K562 (cell line): ENCODE data around the gene MINK1. TPM values are rescaled to one million over a fixed set of nuclear protein-coding genes. Genes with fewer than 3 reads are reported as not detected.

Experiments
- ATAC-seq: fragments of 200-7000 bp; cut with Tn5 transposase; 3 replicates; pipeline ENCODE4 v1.9.1; 2020; ENCODE audit warnings: moderate library complexity
- BruUV-seq: library from RNA; stranded (reverse); fragments of 400-500 nt; replicated peaks from 2 replicates; lab custom pipeline; 2021; lab: Mats Ljungman, UMichigan
- CTCF ChIA-PET: fragments of 300-600 bp; formaldehyde crosslinking; extraction: SDS; loops from one replicate; lab custom pipeline; 2021; ENCODE audit warnings: low intra/inter-chr PET ratio; lab: Yijun Ruan, JAX
- POLR2A ChIA-PET: fragments of 300-600, 350-650 bp; sonication (Branson Sonifier 250); formaldehyde crosslinking; extraction: SDS; loops from one replicate; lab custom pipeline; 2021; ENCODE audit warnings: antibody characterized with exemption, inconsistent platforms; lab: Yijun Ruan, JAX
- DNase-seq, 4 experiments: peaks; one replicate each; pipeline versions ENCODE4 v3.0.0 to v3.0.0-alpha.2; 2011 to 2018; ENCODE audit warnings: low spot score in 3 of 4, mixed read lengths in 3 of 4; ENCODE audit errors: extremely low read depth in 1 of 4
- FAIRE-seq: peaks from 2 replicates; lab custom pipeline; 2011; peaks lifted over from hg19 to GRCh38; lab: Jason Lieb, UNC
- H2AFZ ChIP-seq: 2 replicates; pipeline ENCODE4 v1.6.0; 2011; ENCODE audit warnings: low read depth, low read length, control low read depth, inconsistent platforms
- H3K27ac ChIP-seq: fragments of 200-600 bp; 3 replicates; pipeline ENCODE4 v1.8.0; 2011; ENCODE audit warnings: low read depth, mild to moderate bottlenecking, control low read depth, inconsistent platforms, low read length, moderate library complexity, mixed read lengths; ENCODE audit errors: extremely low read depth
- H3K27me3 ChIP-seq, 2 experiments: fragments of 300-600 bp in 1 of 2; 2 replicates in 1 of 2; 3 replicates in 1 of 2; pipeline versions ENCODE4 v1.6.0 to v1.8.0; 2011; ENCODE audit warnings: inconsistent platforms in 2 of 2, low read length in 2 of 2, mild to moderate bottlenecking in 1 of 2, mixed read lengths in 1 of 2, moderate library complexity in 1 of 2; ENCODE audit not compliant: control insufficient read depth in 2 of 2, insufficient read depth in 2 of 2
- H3K36me3 ChIP-seq: fragments of 300-600 bp; 3 replicates; pipeline ENCODE4 v1.8.0; 2011; ENCODE audit warnings: mild to moderate bottlenecking, low read length, inconsistent platforms; ENCODE audit not compliant: control insufficient read depth, insufficient read depth
- H3K4me1 ChIP-seq, 2 experiments: fragments of 200-600 bp in 1 of 2; replicated peaks in 1 of 2; 2 replicates in 1 of 2; 3 replicates in 1 of 2; pipeline versions ENCODE4 v1.5.1 to v1.8.0; 2011; ENCODE audit warnings: inconsistent platforms in 2 of 2, low read length in 2 of 2, mild to moderate bottlenecking in 1 of 2, mixed read lengths in 1 of 2, moderate library complexity in 1 of 2; ENCODE audit not compliant: control insufficient read depth in 2 of 2, insufficient read depth in 2 of 2
- H3K4me2 ChIP-seq: 2 replicates; pipeline ENCODE4 v1.6.1; 2011; ENCODE audit warnings: low read length, control low read depth, inconsistent platforms, mixed read lengths; ENCODE audit not compliant: insufficient read depth
- H3K4me3 ChIP-seq: fragments of 200-600 bp; sonication (generic), shearing (Covaris generic); 2 replicates; pipeline ENCODE4 v1.5.1; 2016; ENCODE audit warnings: control low read depth, inconsistent platforms
- H3K79me2 ChIP-seq: fragments of 200-600 bp; 3 replicates; pipeline ENCODE4 v1.8.0; 2011; ENCODE audit warnings: low read length, inconsistent platforms; ENCODE audit not compliant: control insufficient read depth, insufficient read depth
- H3K9ac ChIP-seq, 2 experiments: 2 replicates each; pipeline versions ENCODE4 v1.6.0 to v1.6.1; 2011; ENCODE audit warnings: low read depth in 2 of 2, low read length in 2 of 2, control low read depth in 1 of 2, inconsistent platforms in 1 of 2, mild to moderate bottlenecking in 1 of 2, mixed read lengths in 1 of 2; ENCODE audit not compliant: insufficient read depth in 1 of 2
- H3K9me1 ChIP-seq: one replicate; pipeline ENCODE4 v1.6.0; 2011; ENCODE audit warnings: inconsistent platforms, mild to moderate bottlenecking, low read length, moderate library complexity; ENCODE audit not compliant: control insufficient read depth, insufficient read depth
- H3K9me3 ChIP-seq: replicated peaks from 2 replicates; pipeline ENCODE4 v1.5.1; 2011; ENCODE audit warnings: low read depth, low read length, inconsistent platforms; ENCODE audit not compliant: control insufficient read depth, insufficient read depth
- H4K20me1 ChIP-seq: replicated peaks from 2 replicates; pipeline ENCODE4 v1.6.1; 2011; ENCODE audit warnings: low read length, inconsistent platforms, mixed read lengths; ENCODE audit not compliant: control insufficient read depth, insufficient read depth
- BMI1 ChIP-seq: fragments of 150-350 bp; IDR thresholded peaks from 2 replicates; pipeline ENCODE4 v1.6.1; 2014; ENCODE audit warnings: low read length
- CHD1 ChIP-seq: fragments of 200-600 bp; sonication (generic); IDR thresholded peaks from one replicate; pipeline ENCODE4 v1.6.1; 2012; ENCODE audit warnings: mild to moderate bottlenecking, moderate library complexity, low read length, inconsistent platforms
- CHD7 ChIP-seq: fragments of 200-600 bp; sonication (generic); IDR thresholded peaks from one replicate; pipeline ENCODE4 v1.6.1; 2012; ENCODE audit warnings: mild to moderate bottlenecking, low read depth, low read length, inconsistent platforms
- ETV6 ChIP-seq, 3 experiments: fragments of 150-350 bp in 1 of 3; sonication (generic) in 1 of 3; formaldehyde crosslinking in 1 of 3; IDR thresholded peaks; 2 replicates each; pipeline versions ENCODE4 v1.6.1 to v1.8.0; 2014 to 2022; ENCODE audit warnings: borderline replicate concordance in 2 of 3, low read depth in 2 of 3, antibody characterized with exemption in 1 of 3, low read length in 1 of 3, mild to moderate bottlenecking in 1 of 3, missing genetic modification reagents in 1 of 3
- NCOA2 ChIP-seq, 2 experiments: fragments of 450-650 bp; IDR thresholded peaks; 2 replicates each; pipeline ENCODE4 v1.6.1; 2018; ENCODE audit warnings: mild to moderate bottlenecking in 2 of 2, moderate library complexity in 1 of 2; ENCODE audit not compliant: partially characterized antibody in 2 of 2
- RBFOX2 ChIP-seq: fragments of 200-400 bp; formaldehyde crosslinking; IDR thresholded peaks from 2 replicates; pipeline ENCODE4 v1.6.1; 2017; ENCODE audit warnings: low read depth, mild to moderate bottlenecking, low read length, moderate library complexity
- U2AF1 ChIP-seq: fragments of 200-400 bp; formaldehyde crosslinking; optimal IDR thresholded peaks from 2 replicates; pipeline ENCODE3; 2017; ENCODE audit warnings: mild to moderate bottlenecking, low read depth, low read length, moderate library complexity
- ZNF41 ChIP-seq: fragments of 250-450 bp; sonication (Bioruptor Pico); conservative IDR thresholded peaks from 2 replicates; pipeline ENCODE4 v1.4.0; 2020; ENCODE audit warnings: mild to moderate bottlenecking
- WGBS: fragments of 100-300 bp; shearing (Covaris generic); methylation state at CpG from one replicate; pipeline ENCODE4 v1.1.6; 2016; ENCODE audit warnings: low coverage, mixed read lengths; ENCODE audit not compliant: insufficient coverage; ENCODE audit errors: missing lambda C conversion rate; 5-methylcytosine and 5-hydroxymethylcytosine counted together
- in situ Hi-C: fragments of 300-500 bp; cut with MboI; formaldehyde crosslinking; loops from 4 replicates; pipeline ENCODE4 v1.15.0; 2018; ENCODE audit warnings: inconsistent platforms, mixed read lengths
- intact Hi-C: fragments of 100-400 bp; cut with micrococcal nuclease; formaldehyde crosslinking; loops from 2 replicates; pipeline ENCODE4 v1.14.2; 2022
- polyA plus RNA-seq, 8 experiments: library from polyadenylated mRNA; depleted of rRNA in 4 of 8; stranded (reverse) in 5 of 8; unstranded in 3 of 8; fragments of >200 nt; fragmentation: Nextera tagmentation in 2 of 8; fragmentation: Illumina TruSeq in 1 of 8; extraction: Ambion mirVana in 2 of 8; extraction: Trizol in 1 of 8; gene quantifications; 2 replicates each; pipeline versions ENCODE4 v1.2.1 to v1.2.3, GENCODE V29; 2011 to 2014; ENCODE audit warnings: inconsistent platforms in 1 of 8, missing spikeins in 1 of 8
- total RNA-seq, 7 experiments: library from RNA; depleted of rRNA in 6 of 7; stranded (reverse); fragments of >200 nt in 6 of 7; fragmentation: Illumina TruSeq in 2 of 7; extraction: Trizol in 2 of 7; gene quantifications; 2 replicates each; pipeline versions ENCODE4 v1.2.1 to v1.2.3, GENCODE V29; 2011 to 2021; ENCODE audit warnings: low replicate concordance in 1 of 7

Gene MINK1
- total and polyA plus RNA-seq, 9 of the 15 experiments (the other 6 are each of a cell fraction or from before 2014, with no cell fraction given): 0.11 to 54.2 (median 14.9) TPM

- FAIRE-seq: no peak
- H3K9ac ChIP-seq: peak overlapping the region; percentile 95 to 98
- no peaks in the 10 kb centered on the region for H3K9me3 ChIP-seq
- in situ Hi-C loops: no loop called here
- peak overlapping the region; percentile 96 for H3K4me3 ChIP-seq
- H3K79me2 ChIP-seq: peaks cover 71% of the 10 kb centered on the region
- no peaks in the 10 kb centered on the region for H3K9me1 ChIP-seq
- peaks cover 70% of the 10 kb centered on the region for H3K36me3 ChIP-seq
- ATAC-seq: peak; percentile 35
- POLR2A ChIA-PET: interaction anchor here (0.6 to 1.6 kb wide), 11 partner anchors 9 to 161 kb away, joined by 3 to 20 read pairs (median 4); partner anchors contain the start of genes ENO3, PFN1 and SPAG7
- intact Hi-C loops: no loop called here
- peak overlapping the region; percentile 96 for H3K4me2 ChIP-seq
- BruUV-seq: TSS peak; percentile 79
- WGBS: 1% methylated on average over 21 of the region's 29 CpGs
- H3K4me1 ChIP-seq: peaks cover 26 to 30% of the 10 kb centered on the region in 2 experiments; a peak in 4 of 5 replicates
- H4K20me1 ChIP-seq: peaks cover 8% of the 10 kb centered on the region; the same call in 1 of the 2 replicates
- DNase-seq: peak; percentile 55 to 81 (median 64)
- CTCF ChIA-PET: interaction anchor here (0.6 kb wide), 1 partner anchor 47 kb away, joined by 3 read pairs; the partner anchor contains the start of gene CAMTA2
- H2AFZ ChIP-seq: peak overlapping the region; percentile 89
- no peaks in the 10 kb centered on the region for H3K27me3 ChIP-seq
- peak overlapping the region; percentile 90 for H3K27ac ChIP-seq
- TF ChIP-seq CHD7 (no peak), ZNF41 (no peak), NCOA2 (IDR thresholded peaks at IDR 0.05; ENCODE audit: partially characterized antibody in 2 of 2) (no peak), BMI1 (no peak), RBFOX2 (0 out of 2 replicates have a peak, but pooled peaks have one; percentile 9), ETV6 (IDR thresholded peaks at IDR 0.05; ENCODE audit: borderline replicate concordance in 1 of 2, low read depth in 2 of 2, low read length in 1 of 2) (no peak), ETV6 (CRISPR knock-in tag; IDR thresholded peaks at IDR 0.05; ENCODE audit: borderline replicate concordance) (no peak), U2AF1 (no peak), CHD1 (peak; percentile 44)
Observed at GRCh38 chr17:4940555-4941318, 107.6 kb downstream of the MINK1 start.
